Measurements from ENCODE around the gene COA4.

COA4 gene

GRCh38 chr11:73913472-73913871, 36.8 kb upstream of the COA4 start:
- no peaks in the 10 kb centered on the region for H3K79me1 ChIP-seq (replicated peaks; ENCODE audit: low read length, poor library complexity, severe bottlenecking)
- H3K18ac ChIP-seq (ENCODE audit: low read depth in 1 of 2, low read length in 2 of 2): no peak overlapping the region
- H3K9me3 ChIP-seq (ENCODE audit: control insufficient read depth, low read length): no peaks in the 10 kb centered on the region
- no peak overlapping the region for H2BK5ac ChIP-seq (ENCODE audit: low read depth, low read length, poor library complexity, severe bottlenecking)
- H2AK5ac ChIP-seq (ENCODE audit: low read length, severe bottlenecking): no peak overlapping the region
- H3K4me2 ChIP-seq (ENCODE audit: low read length, poor library complexity, severe bottlenecking): no peak overlapping the region
- no peak overlapping the region for H2AFZ ChIP-seq (ENCODE audit: low read depth, low read length)
- H3K23ac ChIP-seq (ENCODE audit: low read length in 2 of 2): no peak overlapping the region
- H3K4me1 ChIP-seq (ENCODE audit: control insufficient read depth, insufficient read depth, low read depth, low read length): no peaks in the 10 kb centered on the region
- H2BK120ac ChIP-seq (ENCODE audit: low read depth, low read length): no peak overlapping the region
- H3K27me3 ChIP-seq (ENCODE audit: control insufficient read depth in 1 of 2, insufficient read depth in 1 of 2, low read length in 2 of 2): no peaks in the 10 kb centered on the region
- no peak overlapping the region for H4K8ac ChIP-seq (ENCODE audit: low read length)
- H3K4ac ChIP-seq (ENCODE audit: low read depth in 1 of 2, low read length in 2 of 2): no peak overlapping the region
- no peak overlapping the region for H3K9ac ChIP-seq (ENCODE audit: low read length)
- H4K91ac ChIP-seq (ENCODE audit: low read length): no peak overlapping the region
- no peak overlapping the region for H2BK15ac ChIP-seq (ENCODE audit: low read depth, poor library complexity, severe bottlenecking)
- no peak for DNase-seq
- peaks cover 19 to 73% of the 10 kb centered on the region in 2 experiments for H3K36me3 ChIP-seq (ENCODE audit: control insufficient read depth in 1 of 2, insufficient read depth in 2 of 2, low read depth in 1 of 2, low read length in 2 of 2)
- H3K27ac ChIP-seq (ENCODE audit: low read length, poor library complexity, severe bottlenecking): no peak overlapping the region
- no peak overlapping the region for H3K4me3 ChIP-seq (ENCODE audit: insufficient read depth in 1 of 2, low read depth in 1 of 2, low read length in 2 of 2)
- no peak overlapping the region for H2BK12ac ChIP-seq (ENCODE audit: low read length in 2 of 2)
- H3K14ac ChIP-seq (ENCODE audit: low read length in 2 of 2): no peak overlapping the region

GRCh38 chr11:73912026-73912425, 35.4 kb upstream of the COA4 start:
- Histone ChIP-seq H3K4me3 (ENCODE audit: insufficient read depth in 1 of 2, low read depth in 1 of 2, low read length in 2 of 2) (no peak overlapping the region), H3K27me3 (ENCODE audit: control insufficient read depth in 1 of 2, insufficient read depth in 1 of 2, low read length in 2 of 2) (no peaks in the 10 kb centered on the region), H3K18ac (ENCODE audit: low read depth in 1 of 2, low read length in 2 of 2) (no peak overlapping the region), H2BK15ac (ENCODE audit: low read depth, poor library complexity, severe bottlenecking) (no peak overlapping the region), H3K9ac (ENCODE audit: low read length) (no peak overlapping the region), H2AFZ (ENCODE audit: low read depth, low read length) (no peak overlapping the region), H4K91ac (ENCODE audit: low read length) (no peak overlapping the region), H3K36me3 (ENCODE audit: control insufficient read depth in 1 of 2, insufficient read depth in 2 of 2, low read depth in 1 of 2, low read length in 2 of 2) (peaks cover 20 to 61% of the 10 kb centered on the region in 2 experiments), H3K9me3 (ENCODE audit: control insufficient read depth, low read length) (no peaks in the 10 kb centered on the region), H3K4me2 (ENCODE audit: low read length, poor library complexity, severe bottlenecking) (no peak overlapping the region), H2AK5ac (ENCODE audit: low read length, severe bottlenecking) (no peak overlapping the region), H3K79me1 (replicated peaks; ENCODE audit: low read length, poor library complexity, severe bottlenecking) (no peaks in the 10 kb centered on the region), H3K14ac (ENCODE audit: low read length in 2 of 2) (no peak overlapping the region), H2BK5ac (ENCODE audit: low read depth, low read length, poor library complexity, severe bottlenecking) (no peak overlapping the region), H2BK12ac (ENCODE audit: low read length in 2 of 2) (no peak overlapping the region), H4K8ac (ENCODE audit: low read length) (no peak overlapping the region), H3K23ac (ENCODE audit: low read length in 2 of 2) (no peak overlapping the region), H3K4me1 (ENCODE audit: control insufficient read depth, insufficient read depth, low read depth, low read length) (no peaks in the 10 kb centered on the region), H2BK120ac (ENCODE audit: low read depth, low read length) (no peak overlapping the region), H3K27ac (ENCODE audit: low read length, poor library complexity, severe bottlenecking) (no peak overlapping the region), H3K4ac (ENCODE audit: low read depth in 1 of 2, low read length in 2 of 2) (no peak overlapping the region)
- DNase-seq: no peak
- 97% methylated on average over 2 of the region's 2 CpGs for WGBS

- 88% methylated on average over 2 of the region's 4 CpGs for WGBS
Observed at GRCh38 chr11:73907191-73907590, 30.5 kb upstream of the COA4 start.

GRCh38 chr11:73902303-73902702, 25.7 kb upstream of the COA4 start:
- DNase-seq: no peak
- H3K4ac ChIP-seq (ENCODE audit: low read depth in 1 of 2, low read length in 2 of 2): no peak overlapping the region
- no peaks in the 10 kb centered on the region for H3K9me3 ChIP-seq (ENCODE audit: control insufficient read depth, low read length)
- H4K8ac ChIP-seq (ENCODE audit: low read length): no peak overlapping the region
- WGBS: 92% methylated on average over 1 of the region's 1 CpG
- no peak overlapping the region for H3K9ac ChIP-seq (ENCODE audit: low read length)
- H2BK15ac ChIP-seq (ENCODE audit: low read depth, poor library complexity, severe bottlenecking): no peak overlapping the region
- H2BK12ac ChIP-seq (ENCODE audit: low read length in 2 of 2): no peak overlapping the region
- H3K14ac ChIP-seq (ENCODE audit: low read length in 2 of 2): no peak overlapping the region
- H3K18ac ChIP-seq (ENCODE audit: low read depth in 1 of 2, low read length in 2 of 2): no peak overlapping the region
- no peaks in the 10 kb centered on the region for H3K79me1 ChIP-seq (replicated peaks; ENCODE audit: low read length, poor library complexity, severe bottlenecking)
- H2AK5ac ChIP-seq (ENCODE audit: low read length, severe bottlenecking): no peak overlapping the region
- no peak overlapping the region for H2BK5ac ChIP-seq (ENCODE audit: low read depth, low read length, poor library complexity, severe bottlenecking)
- H3K4me3 ChIP-seq (ENCODE audit: insufficient read depth in 1 of 2, low read depth in 1 of 2, low read length in 2 of 2): no peak overlapping the region
- H3K4me2 ChIP-seq (ENCODE audit: low read length, poor library complexity, severe bottlenecking): no peak overlapping the region
- H3K36me3 ChIP-seq (ENCODE audit: control insufficient read depth in 1 of 2, insufficient read depth in 2 of 2, low read depth in 1 of 2, low read length in 2 of 2): peaks cover 14 to 56% of the 10 kb centered on the region in 2 experiments
- no peak overlapping the region for H3K23ac ChIP-seq (ENCODE audit: low read length in 2 of 2)
- H2BK120ac ChIP-seq (ENCODE audit: low read depth, low read length): no peak overlapping the region
- H4K91ac ChIP-seq (ENCODE audit: low read length): no peak overlapping the region
- no peak overlapping the region for H3K27ac ChIP-seq (ENCODE audit: low read length, poor library complexity, severe bottlenecking)
- H3K4me1 ChIP-seq (ENCODE audit: control insufficient read depth, insufficient read depth, low read depth, low read length): no peaks in the 10 kb centered on the region
- no peaks in the 10 kb centered on the region for H3K27me3 ChIP-seq (ENCODE audit: control insufficient read depth in 1 of 2, insufficient read depth in 1 of 2, low read length in 2 of 2)
- H2AFZ ChIP-seq (ENCODE audit: low read depth, low read length): no peak overlapping the region

More at GRCh38 chr11:73907191-73907590, 30.5 kb upstream of the COA4 start:
- H2BK15ac ChIP-seq (ENCODE audit: low read depth, poor library complexity, severe bottlenecking): no peak overlapping the region
- H2BK12ac ChIP-seq (ENCODE audit: low read length in 2 of 2): no peak overlapping the region
- H2BK5ac ChIP-seq (ENCODE audit: low read depth, low read length, poor library complexity, severe bottlenecking): no peak overlapping the region
- H3K4me3 ChIP-seq (ENCODE audit: insufficient read depth in 1 of 2, low read depth in 1 of 2, low read length in 2 of 2): no peak overlapping the region
- no peak overlapping the region for H2AFZ ChIP-seq (ENCODE audit: low read depth, low read length)
- no peak overlapping the region for H3K18ac ChIP-seq (ENCODE audit: low read depth in 1 of 2, low read length in 2 of 2)
- no peaks in the 10 kb centered on the region for H3K79me1 ChIP-seq (replicated peaks; ENCODE audit: low read length, poor library complexity, severe bottlenecking)
- H2BK120ac ChIP-seq (ENCODE audit: low read depth, low read length): no peak overlapping the region
- H3K4me2 ChIP-seq (ENCODE audit: low read length, poor library complexity, severe bottlenecking): no peak overlapping the region
- no peaks in the 10 kb centered on the region for H3K4me1 ChIP-seq (ENCODE audit: control insufficient read depth, insufficient read depth, low read depth, low read length)
- H3K36me3 ChIP-seq (ENCODE audit: control insufficient read depth in 1 of 2, insufficient read depth in 2 of 2, low read depth in 1 of 2, low read length in 2 of 2): peaks cover 9 to 55% of the 10 kb centered on the region in 2 experiments
- H3K9ac ChIP-seq (ENCODE audit: low read length): no peak overlapping the region
- H3K14ac ChIP-seq (ENCODE audit: low read length in 2 of 2): no peak overlapping the region
- DNase-seq: peak; percentile 20
- peak overlapping the region in 1 of 2 experiments; percentile 20 for H3K23ac ChIP-seq (ENCODE audit: low read length in 2 of 2)
- no peak overlapping the region for H3K4ac ChIP-seq (ENCODE audit: low read depth in 1 of 2, low read length in 2 of 2)
- no peak overlapping the region for H4K91ac ChIP-seq (ENCODE audit: low read length)
- no peaks in the 10 kb centered on the region for H3K9me3 ChIP-seq (ENCODE audit: control insufficient read depth, low read length)
- no peak overlapping the region for H4K8ac ChIP-seq (ENCODE audit: low read length)
- H2AK5ac ChIP-seq (ENCODE audit: low read length, severe bottlenecking): no peak overlapping the region
- no peak overlapping the region for H3K27ac ChIP-seq (ENCODE audit: low read length, poor library complexity, severe bottlenecking)
- H3K27me3 ChIP-seq (ENCODE audit: control insufficient read depth in 1 of 2, insufficient read depth in 1 of 2, low read length in 2 of 2): no peaks in the 10 kb centered on the region
